Fibroblast of lung (primary cell): ENCODE data around the gene NEGR1. TPM values are rescaled to one million over a fixed set of nuclear protein-coding genes. Genes with fewer than 3 reads are reported as not detected.
A peak's percentile ranks its signal among the peaks of the same experiment; 100 is the strongest.

ENCODE experiments used
- DNase-seq, 2 donors: peaks; one replicate each; pipeline versions ENCODE4 v3.0.0 to v3.0.0-alpha.2; 2010; ENCODE audit warnings: low read depth in 2 of 2
- H2AFZ ChIP-seq: 2 replicates; pipeline ENCODE4 v1.5.1; 2012; ENCODE audit warnings: low read length, control low read depth, inconsistent platforms
- H3K27ac ChIP-seq: 2 replicates; pipeline ENCODE4 v1.5.1; 2011; ENCODE audit warnings: low read length, control low read depth; ENCODE audit not compliant: insufficient read depth
- H3K27me3 ChIP-seq: 2 replicates; pipeline ENCODE4 v1.5.1; 2011; ENCODE audit warnings: mild to moderate bottlenecking, low read length; ENCODE audit not compliant: control insufficient read depth, insufficient read depth
- H3K36me3 ChIP-seq: 2 replicates; pipeline ENCODE4 v1.5.1; 2011; ENCODE audit warnings: low read length; ENCODE audit not compliant: control insufficient read depth, insufficient read depth
- H3K4me1 ChIP-seq: 2 replicates; pipeline ENCODE4 v1.5.1; 2011; ENCODE audit warnings: low read length; ENCODE audit not compliant: control insufficient read depth, insufficient read depth; ENCODE audit errors: extremely low read depth
- H3K4me2 ChIP-seq: 2 replicates; pipeline ENCODE4 v1.5.1; 2011; ENCODE audit warnings: low read length, control low read depth; ENCODE audit not compliant: insufficient read depth; ENCODE audit errors: extremely low read depth
- H3K4me3 ChIP-seq, 4 experiments: fragments of 200-600 bp in 1 of 4; sonication (generic) in 1 of 4; replicated peaks in 1 of 4; 2 replicates each; pipeline ENCODE4 v1.5.1; 2011 to 2016; ENCODE audit warnings: low read length in 4 of 4, low read depth in 3 of 4, mild to moderate bottlenecking in 3 of 4, control low read depth in 2 of 4, inconsistent platforms in 1 of 4, mixed read lengths in 1 of 4; ENCODE audit not compliant: insufficient read depth in 1 of 4; ENCODE audit errors: control extremely low read depth in 1 of 4
- H3K79me2 ChIP-seq: 2 replicates; pipeline ENCODE4 v1.5.1; 2012; ENCODE audit warnings: mild to moderate bottlenecking, low read length, inconsistent platforms; ENCODE audit not compliant: control insufficient read depth, insufficient read depth
- H3K9ac ChIP-seq: 2 replicates; pipeline ENCODE4 v1.5.1; 2011; ENCODE audit warnings: mild to moderate bottlenecking, low read length, control low read depth; ENCODE audit not compliant: insufficient read depth
- H3K9me3 ChIP-seq: 2 replicates; pipeline ENCODE4 v1.5.1; 2012; ENCODE audit warnings: low read depth, low read length; ENCODE audit not compliant: control insufficient read depth, insufficient read depth
- H4K20me1 ChIP-seq: 2 replicates; pipeline ENCODE4 v1.5.1; 2011; ENCODE audit warnings: low read length; ENCODE audit not compliant: control insufficient read depth, insufficient read depth; ENCODE audit errors: extremely low read depth
- EZH2 ChIP-seq: IDR thresholded peaks from 2 replicates; pipeline ENCODE4 v1.5.1; 2012; ENCODE audit warnings: low read length, control low read depth, mild to moderate bottlenecking; ENCODE audit errors: missing control alignments
- polyA plus RNA-seq, 2 donors: library from polyadenylated mRNA; depleted of rRNA in 1 of 2; stranded (reverse) in 1 of 2; unstranded in 1 of 2; fragments of >200 nt; gene quantifications; 2 replicates each; pipeline ENCODE4 v1.2.1, GENCODE V29; 2011 to 2012; ENCODE audit warnings: missing spikeins in 1 of 2
- total RNA-seq: library from RNA; depleted of rRNA; stranded (reverse); fragments of >200 nt; gene quantifications from 2 replicates; pipeline ENCODE4 v1.2.1, GENCODE V29; 2014
- TF ChIP-seq, protein P1 (sequence below), 2 donors: IDR thresholded peaks in 1 of 2; conservative IDR thresholded peaks in 1 of 2; 1 replicate in 1 of 2; 2 replicates in 1 of 2; pipeline ENCODE4 v1.5.1; 2011 to 2012; ENCODE audit warnings: low read length in 2 of 2, control low read depth in 1 of 2, inconsistent platforms in 1 of 2, low read depth in 1 of 2, mild to moderate bottlenecking in 1 of 2

NEGR1 gene
- total and polyA plus RNA-seq, 2 donors (not counting 1 experiment from before 2014, with no cell fraction given) = 3.1 to 9.4 TPM

DNA sequence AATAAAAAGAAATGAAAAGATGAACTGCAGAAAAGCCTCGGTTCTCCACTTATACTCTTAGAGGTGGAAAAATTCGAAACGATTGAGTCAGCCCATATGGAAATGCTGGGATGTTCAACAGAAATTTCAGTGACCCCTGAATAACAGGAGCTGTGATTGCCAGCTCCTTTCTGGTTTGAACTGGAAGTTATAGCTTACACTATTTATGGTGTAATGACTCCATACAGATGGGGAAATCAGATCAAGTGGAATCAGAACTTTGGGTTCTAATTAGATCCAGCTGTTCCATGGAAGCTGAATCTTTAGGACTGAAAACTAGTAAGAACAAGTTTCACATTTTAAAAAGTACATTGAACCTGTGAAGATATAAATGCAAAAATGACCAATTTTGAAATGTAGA, 632.2 kb downstream of the NEGR1 start:
- H2AFZ ChIP-seq = no peak overlapping the region
- H3K27me3 ChIP-seq = no peaks in the 10 kb centered on the region
- DNase-seq = peak in 1 of 2 donors; percentile 79
- H4K20me1 ChIP-seq = no peaks in the 10 kb centered on the region
- H3K4me3 ChIP-seq = no peak overlapping the region
- no peaks in the 10 kb centered on the region for H3K79me2 ChIP-seq
- no peak overlapping the region for H3K4me2 ChIP-seq
- H3K9me3 ChIP-seq = no peaks in the 10 kb centered on the region
- H3K9ac ChIP-seq = no peak overlapping the region
- H3K27ac ChIP-seq = no peak overlapping the region
- no peak for TF ChIP-seq EZH2
- TF ChIP-seq, protein P1, sequence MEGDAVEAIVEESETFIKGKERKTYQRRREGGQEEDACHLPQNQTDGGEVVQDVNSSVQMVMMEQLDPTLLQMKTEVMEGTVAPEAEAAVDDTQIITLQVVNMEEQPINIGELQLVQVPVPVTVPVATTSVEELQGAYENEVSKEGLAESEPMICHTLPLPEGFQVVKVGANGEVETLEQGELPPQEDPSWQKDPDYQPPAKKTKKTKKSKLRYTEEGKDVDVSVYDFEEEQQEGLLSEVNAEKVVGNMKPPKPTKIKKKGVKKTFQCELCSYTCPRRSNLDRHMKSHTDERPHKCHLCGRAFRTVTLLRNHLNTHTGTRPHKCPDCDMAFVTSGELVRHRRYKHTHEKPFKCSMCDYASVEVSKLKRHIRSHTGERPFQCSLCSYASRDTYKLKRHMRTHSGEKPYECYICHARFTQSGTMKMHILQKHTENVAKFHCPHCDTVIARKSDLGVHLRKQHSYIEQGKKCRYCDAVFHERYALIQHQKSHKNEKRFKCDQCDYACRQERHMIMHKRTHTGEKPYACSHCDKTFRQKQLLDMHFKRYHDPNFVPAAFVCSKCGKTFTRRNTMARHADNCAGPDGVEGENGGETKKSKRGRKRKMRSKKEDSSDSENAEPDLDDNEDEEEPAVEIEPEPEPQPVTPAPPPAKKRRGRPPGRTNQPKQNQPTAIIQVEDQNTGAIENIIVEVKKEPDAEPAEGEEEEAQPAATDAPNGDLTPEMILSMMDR (conservative IDR thresholded peaks at IDR 0.05 in 1 of 2, IDR thresholded peaks at IDR 0.05 in 1 of 2; ENCODE audit: low read depth in 1 of 2, low read length in 2 of 2) = no peak
- H3K36me3 ChIP-seq = no peaks in the 10 kb centered on the region
- H3K4me1 ChIP-seq = no peaks in the 10 kb centered on the region

DNA sequence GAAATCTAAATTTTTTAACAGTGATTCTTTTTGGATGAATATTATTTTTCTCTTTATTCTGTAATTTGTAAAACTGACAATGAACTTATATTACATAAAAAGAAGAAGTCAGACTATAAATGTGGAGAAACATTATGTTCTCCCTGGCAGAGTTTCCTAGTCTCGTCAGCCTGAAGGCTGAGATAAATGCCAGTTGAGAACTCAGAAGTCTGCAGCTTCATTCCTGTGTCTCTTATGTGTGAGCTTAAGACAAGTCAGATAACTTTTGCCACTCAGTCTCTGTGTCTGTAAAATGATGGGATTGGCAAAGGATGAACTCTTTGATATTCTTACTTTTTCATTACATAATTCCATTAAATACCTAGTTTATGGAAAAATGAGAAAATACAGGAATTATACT, 632.7 kb downstream of the NEGR1 start:
- H3K36me3 ChIP-seq = no peaks in the 10 kb centered on the region
- TF ChIP-seq, protein P1 (conservative IDR thresholded peaks at IDR 0.05 in 1 of 2, IDR thresholded peaks at IDR 0.05 in 1 of 2; ENCODE audit: low read depth in 1 of 2, low read length in 2 of 2) = no peak
- no peaks in the 10 kb centered on the region for H4K20me1 ChIP-seq
- H3K79me2 ChIP-seq = no peaks in the 10 kb centered on the region
- H3K4me3 ChIP-seq = no peak overlapping the region
- H3K9ac ChIP-seq = no peak overlapping the region
- H3K4me1 ChIP-seq = no peaks in the 10 kb centered on the region
- no peak overlapping the region for H3K4me2 ChIP-seq
- H3K27me3 ChIP-seq = no peaks in the 10 kb centered on the region
- no peak for DNase-seq
- H3K27ac ChIP-seq = no peak overlapping the region
- H3K9me3 ChIP-seq = no peaks in the 10 kb centered on the region
- no peak overlapping the region for H2AFZ ChIP-seq

DNA sequence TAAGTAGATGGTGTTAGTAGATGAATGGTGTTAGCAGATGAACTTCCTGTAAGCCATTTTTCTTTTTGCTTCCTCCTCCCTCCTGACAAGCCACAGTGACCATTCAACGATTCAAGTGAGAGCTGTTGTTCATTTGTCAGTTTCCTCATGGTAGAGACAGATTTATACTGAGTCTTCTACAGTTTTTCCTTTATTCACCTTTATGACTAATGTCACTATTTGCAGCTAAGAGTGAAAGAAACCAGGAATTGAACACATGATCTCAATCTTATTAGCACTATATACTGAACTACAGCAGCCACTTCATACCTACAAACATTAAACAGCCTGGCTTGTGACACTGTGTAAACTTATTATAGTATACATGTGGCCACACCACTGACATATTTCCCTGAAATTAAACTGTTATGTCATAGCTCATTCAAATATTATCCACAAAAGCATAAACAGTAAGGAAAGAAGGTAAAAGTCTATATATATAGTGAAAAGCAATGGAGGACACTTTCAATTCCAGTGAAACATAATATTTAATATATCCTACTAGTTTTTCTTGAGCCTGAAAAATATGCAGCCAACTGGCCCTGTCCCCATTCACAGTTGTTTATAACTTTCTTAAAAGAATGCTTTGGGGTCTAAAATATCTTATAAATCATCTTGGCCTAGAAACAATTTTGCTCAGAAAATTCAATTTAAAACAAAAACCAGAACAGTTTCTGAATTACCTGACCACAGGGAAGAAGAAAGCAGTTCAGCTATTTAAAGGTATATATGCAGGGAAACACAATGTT, 634.6 kb downstream of the NEGR1 start:
- Histone ChIP-seq H3K4me1 (no peaks in the 10 kb centered on the region), H3K27me3 (no peaks in the 10 kb centered on the region), H4K20me1 (no peaks in the 10 kb centered on the region), H3K36me3 (no peaks in the 10 kb centered on the region), H3K27ac (no peak overlapping the region), H3K9ac (no peak overlapping the region), H2AFZ (no peak overlapping the region), H3K4me3 (no peak overlapping the region), H3K79me2 (no peaks in the 10 kb centered on the region), H3K4me2 (no peak overlapping the region), H3K9me3 (no peaks in the 10 kb centered on the region)
- no peak for TF ChIP-seq EZH2
- TF ChIP-seq, protein P1 (conservative IDR thresholded peaks at IDR 0.05 in 1 of 2, IDR thresholded peaks at IDR 0.05 in 1 of 2; ENCODE audit: low read depth in 1 of 2, low read length in 2 of 2) = no peak
- no peak for DNase-seq
